HepG2 (cell line): ENCODE measurements around the gene MADCAM1. TPM values are rescaled to one million over a fixed set of nuclear protein-coding genes. Genes with fewer than 3 reads are reported as not detected.

Experiments used
- ATAD3A ChIP-seq: sonication (generic); formaldehyde crosslinking; IDR thresholded peaks from 2 replicates; pipeline ENCODE4 v1.4.0; 2020; ENCODE audit warnings: missing genetic modification reagents
- CEBPB ChIP-seq: IDR thresholded peaks from 2 replicates; pipeline ENCODE4 v1.6.1; 2011; ENCODE audit warnings: low read depth, low read length, improper control_type of control experiment, borderline replicate concordance
- DNMT1 ChIP-seq: sonication (generic); formaldehyde crosslinking; IDR thresholded peaks from 2 replicates; pipeline ENCODE4 v1.5.1; 2020; ENCODE audit warnings: mild to moderate bottlenecking, missing genetic modification reagents
- FIP1L1 ChIP-seq: fragments of 200-400 bp; formaldehyde crosslinking; IDR thresholded peaks from 2 replicates; pipeline ENCODE4 v1.6.1; 2018; ENCODE audit warnings: low read depth, mild to moderate bottlenecking, low read length, moderate library complexity, borderline replicate concordance; ENCODE audit not compliant: insufficient read depth
- FOXA1 ChIP-seq, 2 experiments: fragments of 450-650 bp in 1 of 2; sonication (generic) in 1 of 2; formaldehyde crosslinking in 1 of 2; IDR thresholded peaks; 2 replicates each; pipeline versions ENCODE4 v1.4.0 to v1.6.1; 2016 to 2020; ENCODE audit warnings: missing genetic modification reagents in 1 of 2
- GABPB1 ChIP-seq: IDR thresholded peaks from 2 replicates; pipeline ENCODE4 v1.6.1; 2016; ENCODE audit warnings: mild to moderate bottlenecking, missing genetic modification reagents, moderate library complexity, missing compliant biosample characterization
- HMGXB3 ChIP-seq: sonication (generic); formaldehyde crosslinking; IDR thresholded peaks from 2 replicates; pipeline ENCODE4 v1.4.0; 2020; ENCODE audit warnings: missing genetic modification reagents, borderline replicate concordance
- HNF4A ChIP-seq: sonication (generic); formaldehyde crosslinking; IDR thresholded peaks from 2 replicates; pipeline ENCODE4 v1.4.0; 2020; ENCODE audit warnings: missing genetic modification reagents
- MBNL3 ChIP-seq: fragments of 250-450 bp; sonication (Bioruptor Pico); conservative IDR thresholded peaks from 2 replicates; pipeline ENCODE4 v1.8.0; 2022; ENCODE audit warnings: mild to moderate bottlenecking, inconsistent platforms
- MTF2 ChIP-seq: sonication (generic); formaldehyde crosslinking; IDR thresholded peaks from 2 replicates; pipeline ENCODE4 v1.5.0; 2020; ENCODE audit warnings: missing genetic modification reagents, borderline replicate concordance
- TFE3 ChIP-seq: IDR thresholded peaks from 2 replicates; pipeline ENCODE4 v1.6.1; 2016
- THYN1 ChIP-seq: sonication (generic); formaldehyde crosslinking; IDR thresholded peaks from 2 replicates; pipeline ENCODE4 v1.8.1; 2023; ENCODE audit warnings: low read depth, mild to moderate bottlenecking, moderate library complexity, missing genetic modification reagents, borderline replicate concordance
- YY1 ChIP-seq: IDR thresholded peaks from 2 replicates; pipeline ENCODE4 v1.6.1; 2011; ENCODE audit warnings: low read length, low read depth, moderate library complexity, mild to moderate bottlenecking; ENCODE audit not compliant: insufficient read depth, insufficient replicate concordance
- ZNF230 ChIP-seq: sonication (generic); formaldehyde crosslinking; IDR thresholded peaks from 2 replicates; pipeline ENCODE4 v1.4.0; 2020; ENCODE audit warnings: mild to moderate bottlenecking, missing genetic modification reagents
- ZNF589 ChIP-seq: sonication (generic); formaldehyde crosslinking; conservative IDR thresholded peaks from 2 replicates; pipeline ENCODE4 v1.8.0; 2022; ENCODE audit warnings: mild to moderate bottlenecking, moderate library complexity, missing genetic modification reagents
- ZNF619 ChIP-seq: sonication (generic); formaldehyde crosslinking; IDR thresholded peaks from 2 replicates; pipeline ENCODE4 v1.4.0; 2020; ENCODE audit warnings: mild to moderate bottlenecking, missing genetic modification reagents
- ZNF737 ChIP-seq: sonication (generic); formaldehyde crosslinking; IDR thresholded peaks from 2 replicates; pipeline ENCODE4 v1.5.0; 2020; ENCODE audit warnings: missing genetic modification reagents, mild to moderate bottlenecking, borderline replicate concordance
- ZNF776 ChIP-seq: sonication (generic); formaldehyde crosslinking; IDR thresholded peaks from 2 replicates; pipeline ENCODE4 v1.4.0; 2020; ENCODE audit warnings: mild to moderate bottlenecking, missing genetic modification reagents
- polyA plus RNA-seq, 8 experiments: library from polyadenylated mRNA; depleted of rRNA in 3 of 8; stranded (reverse) in 7 of 8; unstranded in 1 of 8; fragments of >200 nt; fragmentation: Illumina TruSeq in 4 of 8; extraction: Trizol in 4 of 8; gene quantifications; 2 replicates each; pipeline versions ENCODE4 v1.2.1 to v1.2.3, GENCODE V29; 2011 to 2016; ENCODE audit warnings: low read depth in 4 of 8, missing spikeins in 1 of 8, mixed read lengths in 1 of 8; ENCODE audit not compliant: insufficient read depth in 1 of 8
- total RNA-seq, 5 experiments: library from RNA; depleted of rRNA; stranded (reverse); fragments of >200 nt; fragmentation: Illumina TruSeq; extraction: Trizol; gene quantifications; 2 replicates each; pipeline ENCODE4 v1.2.3, GENCODE V29; 2016; ENCODE audit warnings: low read depth in 1 of 5
- TF ChIP-seq, protein P1 (sequence below): sonication (generic); formaldehyde crosslinking; IDR thresholded peaks from 2 replicates; pipeline ENCODE4 v1.8.1; 2023; ENCODE audit warnings: missing genetic modification reagents, inconsistent platforms, borderline replicate concordance
- TF ChIP-seq, protein P2 (sequence below): IDR thresholded peaks from 2 replicates; pipeline ENCODE4 v1.6.1; 2016; ENCODE audit warnings: mild to moderate bottlenecking

Gene MADCAM1
- total and polyA plus RNA-seq, 2 of the 13 experiments (the other 11 are each of a cell fraction or from before 2014, with no cell fraction given) = 0.29 to 0.33 TPM

DNA sequence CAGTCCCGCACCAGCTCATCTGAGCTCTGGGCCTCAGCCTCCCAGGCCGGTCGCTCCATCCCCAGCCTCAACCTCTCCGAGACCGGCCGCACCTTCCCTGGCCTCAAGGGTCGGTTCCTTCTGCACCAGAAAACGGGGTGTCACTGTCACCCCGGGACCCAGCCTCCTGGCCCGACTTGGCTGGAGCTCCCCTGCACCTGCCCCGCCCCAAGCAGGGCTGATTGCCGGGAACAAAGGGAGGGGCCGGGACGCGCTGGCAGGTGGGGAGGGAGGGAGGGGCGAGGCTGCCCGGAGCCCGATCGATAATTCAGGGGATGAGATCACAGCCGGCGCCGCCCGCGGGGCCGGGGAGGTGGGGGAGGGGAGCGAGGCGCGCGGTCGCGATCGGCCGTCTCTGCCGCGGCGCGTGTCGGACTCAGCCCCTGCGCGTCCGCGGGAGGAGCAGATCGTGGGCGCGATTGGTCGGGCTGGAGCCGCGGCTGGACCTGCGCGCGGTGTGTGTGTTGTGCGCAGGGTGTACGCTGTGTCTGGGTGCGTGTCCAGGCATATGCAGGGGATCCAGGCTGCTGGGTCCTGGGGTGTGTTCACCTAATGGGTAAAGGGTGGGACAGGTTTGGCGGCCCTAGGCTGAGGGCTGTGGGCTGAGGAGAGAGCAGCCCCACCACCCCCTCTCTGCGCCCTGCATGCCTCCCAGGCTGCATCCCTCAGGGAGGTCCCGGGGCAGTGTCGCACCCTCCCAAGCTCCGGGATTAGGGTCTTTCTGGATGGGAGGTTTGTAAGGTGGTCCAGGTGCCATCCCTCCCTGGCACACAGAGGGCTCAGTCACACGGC, 34.4 kb upstream of the MADCAM1 start (continued):
- TF ChIP-seq HNF4A (no peak), MTF2 (peak; percentile 92; the same call in 1 of the 2 replicates), FOXA1 (IDR thresholded peaks at IDR 0.05) (no peak), FOXA1 (CRISPR knock-in tag; IDR thresholded peaks at IDR 0.05) (no peak), DNMT1 (CRISPR knock-in tag) (peak; percentile 91; the same call in 1 of the 2 replicates), ZNF776 (CRISPR knock-in tag) (0 out of 2 replicates have a peak, but pooled peaks have one; percentile 65), CEBPB (no peak), THYN1 (CRISPR knock-in tag) (no peak), ZNF619 (CRISPR knock-in tag) (no peak), HMGXB3 (no peak), YY1 (no peak), ZNF589 (CRISPR knock-in tag) (0 out of 2 replicates have a peak, but pooled peaks have one; percentile 51), FIP1L1 (no peak), GABPB1 (CRISPR knock-in tag) (peak; percentile 77), TFE3 (CRISPR knock-in tag) (peak; percentile 32; the same call in 1 of the 2 replicates), ZNF737 (CRISPR knock-in tag) (no peak), ATAD3A (CRISPR knock-in tag) (no peak), MBNL3 (CRISPR knock-in tag) (no peak), ZNF230 (CRISPR knock-in tag) (no peak)
- TF ChIP-seq, protein P1, sequence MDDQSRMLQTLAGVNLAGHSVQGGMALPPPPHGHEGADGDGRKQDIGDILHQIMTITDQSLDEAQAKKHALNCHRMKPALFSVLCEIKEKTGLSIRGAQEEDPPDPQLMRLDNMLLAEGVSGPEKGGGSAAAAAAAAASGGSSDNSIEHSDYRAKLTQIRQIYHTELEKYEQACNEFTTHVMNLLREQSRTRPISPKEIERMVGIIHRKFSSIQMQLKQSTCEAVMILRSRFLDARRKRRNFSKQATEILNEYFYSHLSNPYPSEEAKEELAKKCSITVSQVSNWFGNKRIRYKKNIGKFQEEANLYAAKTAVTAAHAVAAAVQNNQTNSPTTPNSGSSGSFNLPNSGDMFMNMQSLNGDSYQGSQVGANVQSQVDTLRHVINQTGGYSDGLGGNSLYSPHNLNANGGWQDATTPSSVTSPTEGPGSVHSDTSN (CRISPR knock-in tag) = no peak
- TF ChIP-seq, protein P2, sequence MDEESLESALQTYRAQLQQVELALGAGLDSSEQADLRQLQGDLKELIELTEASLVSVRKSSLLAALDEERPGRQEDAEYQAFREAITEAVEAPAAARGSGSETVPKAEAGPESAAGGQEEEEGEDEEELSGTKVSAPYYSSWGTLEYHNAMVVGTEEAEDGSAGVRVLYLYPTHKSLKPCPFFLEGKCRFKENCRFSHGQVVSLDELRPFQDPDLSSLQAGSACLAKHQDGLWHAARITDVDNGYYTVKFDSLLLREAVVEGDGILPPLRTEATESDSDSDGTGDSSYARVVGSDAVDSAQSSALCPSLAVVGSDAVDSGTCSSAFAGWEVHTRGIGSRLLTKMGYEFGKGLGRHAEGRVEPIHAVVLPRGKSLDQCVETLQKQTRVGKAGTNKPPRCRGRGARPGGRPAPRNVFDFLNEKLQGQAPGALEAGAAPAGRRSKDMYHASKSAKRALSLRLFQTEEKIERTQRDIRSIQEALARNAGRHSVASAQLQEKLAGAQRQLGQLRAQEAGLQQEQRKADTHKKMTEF (CRISPR knock-in tag) = peak; percentile 95
